NCI-H446 treated with DMSO at 0.1 percent for 48 hours (cell line): ENCODE results near the gene GPR84.

Experiments used
- DNase-seq: peaks from one replicate; lab custom pipeline; 2025; lab: John Stamatoyannopoulos, UW

Gene GPR84

DNA sequence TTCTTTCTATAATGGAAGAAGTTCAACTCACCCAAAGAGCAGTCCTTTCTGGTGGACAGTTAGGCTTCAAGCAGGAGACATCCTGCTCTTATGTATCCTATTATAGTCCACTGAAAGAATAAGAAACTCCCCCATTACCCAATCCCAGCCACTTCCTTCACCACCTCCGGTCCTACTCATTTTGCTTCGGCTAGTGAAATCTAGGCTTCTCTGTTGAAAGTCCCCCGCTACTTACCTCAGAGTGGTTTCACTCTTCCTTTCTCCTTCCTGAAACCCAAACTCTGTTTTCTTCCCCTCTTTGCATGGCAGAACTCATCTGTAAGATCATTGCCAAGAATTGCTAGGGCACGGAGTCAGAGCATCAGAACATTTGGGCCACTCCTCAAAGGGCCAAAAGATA lies at the start of gene GPR84:
Gene GPR84 (minus strand): TSS at position 74 of the 400 bp plus-strand sequence. CDS start 635 bp downstream, outside the sequence.
- no peak for DNase-seq

DNA sequence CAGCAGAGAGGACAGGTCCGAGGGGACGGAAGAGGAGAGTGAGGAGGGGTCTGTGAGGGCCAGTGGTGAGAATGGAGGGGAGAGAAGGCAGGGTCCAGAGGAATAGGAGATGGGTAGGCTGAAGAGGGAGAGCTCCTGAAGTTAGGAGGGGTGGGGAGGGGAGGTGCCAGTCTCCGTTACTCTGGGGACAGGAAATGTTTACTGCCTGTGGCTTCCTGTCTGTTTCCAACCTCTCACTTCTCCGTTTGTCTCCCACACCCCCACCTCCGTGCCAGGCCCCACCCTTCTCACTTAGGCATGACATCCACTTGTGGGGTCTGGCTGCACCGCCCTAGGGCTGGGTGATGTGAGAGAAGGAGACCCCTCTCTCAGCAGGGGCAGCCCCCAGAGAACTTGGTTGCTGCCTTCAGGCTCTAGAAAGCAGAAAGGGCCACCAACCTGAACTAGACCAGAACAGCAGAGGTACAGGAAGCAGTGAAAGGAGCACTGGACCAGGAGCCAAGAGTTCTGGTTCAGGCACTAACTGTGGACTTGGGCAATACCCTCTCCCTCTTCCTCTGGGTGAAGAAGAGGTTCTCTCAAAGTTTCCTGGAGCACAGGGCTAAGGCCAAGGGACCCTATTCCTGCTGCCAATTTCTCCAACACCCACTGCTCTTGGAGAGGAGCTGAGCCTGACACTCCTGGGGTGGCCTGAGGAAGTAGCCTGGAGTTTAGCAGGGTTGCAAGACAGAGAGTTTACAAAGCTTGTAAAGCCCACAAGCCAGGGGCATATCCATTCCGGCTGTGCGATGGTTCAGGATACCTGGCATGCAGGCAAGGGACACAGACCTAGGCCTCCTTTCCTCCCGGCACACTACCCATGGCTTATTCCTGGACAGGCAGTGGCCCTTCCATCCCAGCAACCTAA lies 49.3 kb upstream of the GPR84 start:
- DNase-seq: no peak

DNA sequence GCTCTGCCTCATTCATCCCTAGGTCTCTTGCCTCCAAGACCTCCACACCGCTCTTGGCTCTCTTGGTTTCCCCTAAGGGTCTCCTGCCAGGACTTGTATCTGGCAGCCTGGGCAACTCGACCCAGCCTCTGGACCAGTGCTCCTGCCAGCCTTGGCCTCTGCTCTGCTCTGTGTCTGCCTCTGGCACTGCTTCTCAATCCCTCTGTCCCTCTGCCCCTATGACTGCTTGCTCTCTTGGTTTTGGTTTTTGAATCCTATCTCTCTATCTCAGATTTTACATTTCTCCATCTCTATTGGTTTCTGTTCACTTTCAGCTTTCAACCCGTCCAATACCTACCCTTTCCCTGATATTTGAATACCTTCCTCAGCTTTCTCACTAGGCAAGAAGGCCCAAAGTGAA lies 48.5 kb upstream of the GPR84 start:
- DNase-seq: no peak

DNA sequence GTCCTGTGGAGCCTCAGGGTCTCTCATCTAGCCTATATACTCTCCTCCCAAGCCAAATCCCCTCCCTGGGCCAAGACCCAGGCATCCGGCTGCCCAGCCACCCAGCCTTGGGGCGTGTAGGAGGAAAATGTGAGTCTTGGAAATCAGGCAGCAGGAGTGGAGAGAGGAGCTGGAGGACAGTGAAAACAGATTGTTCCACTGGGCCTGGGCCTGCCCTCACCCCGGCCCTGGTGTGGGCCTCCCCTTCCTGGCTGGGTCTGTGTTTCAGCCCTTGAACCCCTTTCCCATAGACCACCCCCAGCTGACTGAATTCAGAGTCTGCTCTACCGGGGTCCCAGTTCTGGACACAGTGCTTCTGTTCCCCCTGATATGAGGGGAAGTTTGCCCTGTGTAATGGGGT lies 48.1 kb upstream of the GPR84 start:
- DNase-seq: no peak

DNA sequence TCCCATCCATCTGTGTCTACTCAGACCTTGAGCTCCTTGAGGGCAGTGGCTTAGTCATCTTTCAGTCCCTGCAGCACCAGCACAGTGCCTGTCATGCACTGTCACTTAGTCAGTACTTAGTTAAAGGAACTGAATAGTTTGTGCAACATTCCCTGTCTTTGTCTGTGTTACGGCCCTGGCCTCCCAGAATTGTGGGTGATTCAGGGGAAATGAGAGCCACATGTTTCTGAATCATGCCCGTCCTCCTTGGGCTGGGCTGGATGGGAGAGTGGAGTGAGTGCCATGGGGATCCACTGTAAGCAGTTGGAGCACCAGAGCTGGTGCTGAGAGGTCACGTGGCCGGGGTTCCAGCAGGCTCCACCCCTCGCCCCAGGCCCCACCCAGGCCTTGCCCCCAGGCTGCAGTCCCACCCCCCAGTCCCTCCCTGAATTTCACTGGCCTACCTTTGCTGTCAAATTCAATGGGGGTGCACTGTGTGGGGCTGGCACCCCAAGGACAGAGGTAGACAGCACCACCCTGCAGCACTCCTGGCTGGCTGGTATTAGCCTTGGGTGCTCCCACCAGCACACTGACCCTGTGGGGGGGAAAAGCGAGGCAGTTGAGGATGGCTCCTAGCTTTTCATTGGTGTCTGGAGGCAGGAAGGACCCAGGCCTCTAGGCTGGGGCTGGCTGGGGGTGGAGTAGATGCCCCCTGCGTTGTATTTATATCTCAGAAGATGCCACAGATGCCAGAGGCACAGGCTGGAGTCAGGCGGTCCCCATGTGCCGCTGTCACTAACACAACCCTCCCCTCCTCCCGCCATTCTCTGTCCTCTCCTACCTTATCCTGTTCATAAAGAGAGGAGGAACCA lies 47.3 kb upstream of the GPR84 start:
- no peak for DNase-seq

DNA sequence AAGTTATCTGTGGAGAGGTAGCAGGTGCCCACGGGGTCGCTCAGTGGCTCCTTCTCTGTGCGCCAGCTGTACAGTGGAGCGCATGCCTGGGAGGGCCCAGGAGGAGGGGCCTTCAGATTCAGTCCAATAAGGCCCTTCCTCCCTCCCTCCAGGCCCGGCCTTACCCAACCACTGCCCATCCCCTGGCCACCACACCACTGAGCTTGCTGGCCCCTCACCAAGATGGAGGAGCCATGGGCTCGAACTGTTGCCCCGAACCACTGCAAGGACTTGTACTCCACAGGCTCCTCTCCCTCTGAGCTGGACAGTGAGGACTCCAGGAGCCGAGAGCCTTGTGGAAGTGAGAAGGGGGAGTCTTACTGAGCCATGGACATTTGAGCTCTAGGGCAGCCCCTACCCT lies 45.0 kb upstream of the GPR84 start:
- DNase-seq: no peak

DNA sequence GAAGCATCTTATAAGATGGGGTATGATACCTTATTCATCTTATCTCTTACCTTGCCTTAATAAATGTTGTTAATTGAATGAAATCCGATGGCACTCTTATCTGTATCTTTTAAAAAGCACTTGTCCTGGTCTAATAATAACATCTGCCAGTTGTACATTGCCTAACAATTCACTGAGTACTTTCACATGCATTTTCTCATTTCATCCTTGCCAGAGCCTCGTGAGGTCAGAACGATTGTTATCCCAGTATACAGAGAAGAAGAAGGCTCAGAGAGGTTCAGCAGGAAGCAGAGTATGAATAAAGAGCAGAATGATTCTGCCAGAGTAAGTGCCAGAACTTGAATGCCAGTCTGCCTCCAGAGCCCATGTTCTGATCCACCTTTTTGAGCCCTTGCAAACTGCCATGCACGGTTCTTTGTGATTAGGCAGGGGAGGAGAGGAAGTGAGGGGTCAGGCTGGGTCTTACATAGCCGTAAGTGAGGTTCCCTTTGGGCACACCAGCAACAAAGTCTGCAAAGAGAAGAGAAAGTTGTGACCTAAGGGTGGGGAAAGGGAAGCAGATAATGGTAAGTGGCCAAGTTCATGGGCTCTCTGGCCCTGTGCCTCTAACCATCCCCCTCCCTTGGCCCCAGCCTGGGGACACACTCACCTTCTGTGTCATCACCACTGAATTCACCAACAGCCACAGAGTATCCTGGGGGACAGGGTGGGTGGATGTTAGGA lies 43.1 kb upstream of the GPR84 start:
- DNase-seq: no peak

DNA sequence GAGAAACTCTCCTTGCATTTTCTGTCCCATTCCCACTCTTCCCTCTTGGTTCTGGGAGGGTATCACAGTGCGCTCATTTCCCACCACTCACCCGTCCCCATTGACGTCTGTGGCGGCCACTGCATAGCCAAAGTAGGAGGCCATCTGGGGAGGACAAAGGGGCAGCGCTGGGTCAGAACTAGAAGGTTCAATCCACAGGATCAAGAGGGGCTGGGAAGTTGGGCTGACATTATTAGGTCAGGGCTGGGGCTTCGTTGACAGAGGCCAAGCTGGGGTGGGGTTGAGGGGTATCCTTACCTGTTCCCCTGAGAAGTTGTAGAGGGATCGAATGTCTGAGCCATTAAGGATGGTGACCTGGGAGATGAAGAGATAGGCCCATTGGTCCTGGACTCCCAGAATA lies 41.3 kb upstream of the GPR84 start:
- DNase-seq: no peak

DNA sequence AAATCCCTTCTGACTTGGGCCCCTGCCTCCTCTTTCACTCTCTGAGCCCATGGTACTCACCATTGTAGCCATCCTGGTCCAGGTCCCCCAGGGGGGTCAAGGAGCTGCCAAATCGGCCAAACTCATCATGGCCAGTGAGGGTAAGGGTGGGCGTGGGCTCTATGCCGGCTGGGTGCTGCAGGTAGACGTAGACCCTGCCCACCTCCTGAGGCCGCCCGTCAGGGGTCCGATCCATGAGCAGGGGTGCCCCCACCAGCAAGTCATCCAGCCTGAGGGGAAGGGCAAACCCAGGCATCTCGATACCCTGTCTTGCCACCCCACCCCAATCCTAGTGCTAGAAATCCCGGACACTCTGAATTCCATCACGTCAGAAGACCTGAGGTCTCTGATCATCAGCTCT lies 40.8 kb upstream of the GPR84 start:
- DNase-seq: no peak

DNA sequence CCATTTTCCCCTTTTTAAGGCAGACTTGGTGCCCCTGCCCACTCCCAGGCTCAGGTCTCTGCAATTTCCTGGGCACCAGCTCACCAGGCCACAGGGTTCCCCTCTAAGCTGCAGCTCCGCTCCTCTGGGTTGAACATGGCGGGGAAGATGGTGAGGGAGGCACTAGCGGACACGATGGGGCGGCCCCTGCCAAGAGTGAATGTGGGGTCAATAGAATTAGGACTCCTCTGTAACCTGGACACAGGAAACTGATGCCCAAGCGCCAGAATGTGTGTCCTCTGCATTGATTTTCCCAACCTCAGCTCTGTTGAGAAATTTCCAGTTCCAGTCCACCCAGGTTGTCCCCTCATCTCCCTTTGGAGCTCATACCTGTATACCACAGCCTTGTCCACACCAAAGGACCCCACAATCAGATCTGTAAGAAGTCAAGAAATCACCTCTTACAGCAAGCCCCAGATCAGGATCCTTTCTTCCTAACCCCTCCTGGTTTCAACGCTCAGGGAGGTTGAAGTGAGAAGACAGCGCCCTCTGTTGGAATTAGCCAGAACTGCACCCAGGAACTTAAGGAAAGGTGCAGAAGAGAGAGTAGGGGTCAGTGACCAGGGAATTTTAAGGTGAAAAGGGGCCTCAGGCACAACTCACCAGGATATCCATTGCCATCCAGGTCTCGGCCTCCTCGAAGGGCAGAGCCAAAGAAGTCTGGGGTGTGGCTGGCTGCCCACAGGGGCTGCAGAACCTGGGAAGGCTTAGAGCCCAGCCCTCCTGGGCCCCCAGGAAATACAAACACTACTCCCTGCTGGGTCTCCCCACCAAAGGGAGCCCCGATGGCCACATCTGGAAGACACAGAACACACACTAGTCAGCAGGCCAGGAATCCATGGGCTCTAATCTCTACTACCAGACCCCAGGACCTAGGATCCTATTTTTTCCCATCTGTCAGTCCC lies 40.0 kb upstream of the GPR84 start:
- no peak for DNase-seq

DNA sequence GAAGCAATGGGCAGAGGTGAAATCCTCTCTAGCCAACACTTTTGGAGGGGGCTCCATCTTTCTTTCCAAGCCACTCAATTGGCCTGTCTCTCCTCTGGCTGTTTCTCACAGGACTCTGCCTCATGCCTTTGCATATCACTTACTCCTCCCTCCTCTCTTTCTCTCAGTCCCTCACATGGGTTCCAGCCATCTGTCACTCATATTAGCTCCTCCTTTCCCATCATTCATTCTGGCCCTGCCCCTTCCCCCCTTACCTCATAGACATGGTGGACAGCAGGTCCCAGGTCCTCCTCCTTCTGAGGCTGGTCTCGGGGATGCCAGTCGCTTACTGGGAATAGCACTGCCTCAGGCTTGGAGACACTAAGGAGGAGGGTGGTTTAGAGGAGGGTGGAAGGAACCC lies 36.8 kb upstream of the GPR84 start:
- DNase-seq: no peak

DNA sequence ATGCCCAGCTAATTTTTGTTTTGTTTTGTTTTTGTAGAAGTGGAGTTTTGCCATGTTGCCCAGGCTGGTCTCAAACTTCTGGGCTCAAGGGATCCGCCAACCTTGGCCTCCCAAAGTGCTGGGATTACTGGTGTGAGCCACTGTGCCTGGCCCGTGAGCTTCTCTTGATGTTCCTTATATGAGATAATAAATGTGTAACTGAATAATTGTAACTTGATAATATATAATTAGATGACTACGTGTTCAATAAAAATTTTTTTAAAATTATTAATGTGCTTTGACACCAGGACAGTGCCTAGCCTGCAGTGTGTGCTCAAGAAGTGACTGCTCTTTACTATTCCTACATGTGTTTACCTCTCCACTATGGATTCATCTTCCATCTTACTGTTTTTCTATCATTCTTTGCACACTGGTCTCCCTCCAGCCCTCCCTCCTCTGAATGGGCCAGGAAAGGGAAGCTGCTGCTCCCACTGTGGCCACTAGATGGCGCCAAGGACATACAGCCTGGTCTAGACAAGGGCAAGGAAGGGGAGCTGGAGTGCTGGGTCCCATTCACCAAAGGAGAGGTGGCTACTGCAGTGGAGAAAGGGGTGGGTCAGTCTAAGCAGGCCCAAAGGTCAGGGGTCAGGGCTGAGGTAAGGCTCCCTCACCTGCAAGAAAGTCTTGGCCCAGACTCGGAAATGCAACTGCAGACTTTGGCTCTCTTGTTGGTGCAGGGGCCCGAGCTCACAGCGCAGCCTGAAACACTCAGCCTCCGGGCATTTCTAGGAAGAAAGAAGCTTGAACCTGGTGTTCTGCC lies 34.9 kb upstream of the GPR84 start:
- no peak for DNase-seq

DNA sequence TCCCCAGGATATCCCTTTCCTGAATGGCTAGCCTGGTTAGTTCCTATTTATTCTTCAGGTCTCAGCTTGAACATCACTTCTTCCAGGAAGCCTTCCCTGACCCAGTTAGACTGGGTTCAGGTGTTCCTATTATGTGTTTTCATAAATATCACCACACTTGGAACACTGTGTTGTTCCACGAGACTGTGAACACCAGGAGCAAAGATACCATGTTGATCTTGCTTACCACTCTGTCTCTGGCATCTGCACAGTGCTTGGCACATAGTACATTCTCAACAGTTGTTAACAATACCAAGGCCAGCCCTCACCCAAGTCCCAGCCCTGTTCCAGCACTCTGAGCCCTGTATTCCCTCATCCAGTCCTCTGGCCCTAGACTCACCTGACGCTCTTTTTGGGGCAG lies 33.9 kb upstream of the GPR84 start:
- no peak for DNase-seq

DNA sequence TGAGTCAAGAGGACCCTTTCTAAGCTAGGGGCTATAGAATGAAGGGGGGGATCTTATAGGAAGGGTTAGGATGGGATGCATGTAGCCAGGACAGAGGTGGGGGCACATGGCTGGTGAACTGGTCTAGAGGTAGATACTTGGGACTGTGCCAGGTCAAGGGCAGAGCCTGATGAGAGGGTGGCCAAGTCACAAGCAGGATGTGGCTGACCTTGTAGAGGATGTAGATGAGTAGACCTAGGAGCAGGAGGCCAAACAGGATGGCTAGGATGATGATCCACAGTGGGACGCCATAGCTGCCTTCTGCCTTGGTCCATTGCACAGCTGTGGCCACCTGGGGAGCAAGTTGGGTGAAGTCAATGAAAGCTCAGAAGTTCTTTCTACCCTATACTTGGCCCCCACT lies 32.9 kb upstream of the GPR84 start:
- DNase-seq: no peak

DNA sequence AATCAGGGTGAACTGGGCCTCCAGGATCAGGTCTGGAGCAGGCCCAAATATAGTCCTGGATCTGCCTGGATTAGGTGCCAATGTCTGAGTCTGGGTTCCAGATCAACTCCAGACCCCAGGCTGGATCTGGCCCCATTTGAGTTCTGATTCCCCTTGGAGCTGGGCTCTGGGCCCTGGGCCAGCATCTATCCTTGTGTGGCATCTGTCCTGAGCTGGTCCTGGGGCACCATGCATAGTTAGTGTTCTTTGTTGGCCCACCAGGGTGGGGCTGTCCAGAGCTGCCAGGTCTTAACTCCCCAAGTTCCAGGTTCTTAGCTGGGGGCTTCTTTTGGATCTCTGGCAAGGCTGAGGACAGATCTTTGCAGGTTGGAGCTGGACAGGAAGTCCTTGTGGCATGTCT lies 31.3 kb upstream of the GPR84 start:
- DNase-seq: no peak

DNA sequence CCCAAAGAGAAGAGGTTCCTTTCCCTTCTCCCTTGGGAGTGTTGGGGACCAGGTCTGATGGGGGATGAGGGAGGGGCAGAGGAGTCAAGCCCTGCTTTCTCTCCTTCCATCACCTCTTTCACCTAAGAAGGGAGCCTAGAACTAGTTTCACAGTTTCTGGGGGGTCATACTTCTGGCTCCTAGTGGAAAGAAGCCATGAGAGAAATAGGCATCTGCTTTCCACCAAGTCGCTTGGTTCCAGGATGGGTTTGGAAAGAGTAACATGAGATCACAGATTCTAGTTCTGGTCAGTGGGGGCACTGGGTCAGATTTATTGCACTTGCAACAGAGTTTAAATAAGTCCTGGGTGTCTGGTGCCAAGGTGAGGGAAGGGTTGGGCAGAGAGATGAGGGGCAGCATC lies 30.7 kb upstream of the GPR84 start:
- DNase-seq: no peak

DNA sequence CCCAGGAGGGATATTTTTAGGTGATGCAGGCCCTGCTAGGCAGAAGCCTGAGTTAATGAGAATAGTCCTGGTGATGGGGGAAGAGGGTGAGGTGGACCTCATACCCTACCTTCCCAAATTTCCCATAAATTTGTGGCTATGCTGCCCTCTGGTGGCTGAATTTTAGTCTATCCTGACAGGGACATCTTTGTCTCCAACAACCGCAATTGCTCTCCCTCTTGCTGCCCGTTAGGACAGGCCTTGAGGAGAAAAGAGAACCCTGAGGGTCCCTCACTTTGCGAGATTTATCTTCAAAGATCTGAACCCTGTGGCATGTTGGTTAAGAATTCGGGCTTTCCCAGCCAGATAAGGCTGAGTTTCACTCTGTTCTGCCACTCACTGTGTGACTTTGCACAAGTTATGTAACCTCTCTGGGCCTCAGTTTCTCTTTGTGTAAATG lies 30.0 kb upstream of the GPR84 start:
- peak; percentile 21 for DNase-seq

DNA sequence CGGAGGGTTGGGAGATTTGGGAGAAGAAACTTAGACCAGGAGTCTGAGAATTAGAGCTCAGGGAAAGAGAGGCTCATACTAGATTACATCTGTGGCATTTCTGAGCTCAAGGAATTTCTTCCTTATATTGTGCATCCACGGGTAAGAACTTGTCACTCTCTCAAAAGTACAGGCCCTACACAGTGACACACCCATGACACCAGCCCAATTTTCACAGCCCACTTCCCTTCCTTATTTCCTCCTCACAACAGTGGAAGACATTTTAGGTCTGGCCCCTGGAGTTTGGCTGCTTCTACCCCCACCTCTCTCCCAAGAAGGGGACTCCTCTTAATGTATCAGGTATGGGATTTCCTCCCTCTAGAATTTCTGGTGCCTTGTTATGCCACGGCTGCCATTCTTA lies 29.5 kb upstream of the GPR84 start:
- no peak for DNase-seq

DNA sequence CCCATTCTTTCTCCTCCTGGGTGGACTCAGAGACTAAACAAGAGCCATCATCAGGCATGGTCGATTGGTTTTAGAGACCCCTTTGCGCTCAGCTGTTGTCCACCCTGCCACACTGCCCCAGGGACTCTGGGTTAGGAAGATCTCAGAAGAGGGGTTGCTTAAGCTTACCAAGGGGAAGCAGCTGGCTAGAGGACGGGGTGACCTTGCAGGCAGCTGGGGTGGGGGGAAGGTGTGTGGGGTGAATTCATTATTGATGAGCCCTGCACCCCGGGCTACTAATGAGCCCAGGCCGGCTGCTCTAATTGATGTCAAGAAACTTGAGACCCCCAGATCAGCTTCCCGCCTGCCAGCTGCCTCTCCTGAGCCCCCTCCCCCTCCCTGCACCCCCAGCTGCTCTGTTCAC lies 28.9 kb upstream of the GPR84 start:
- DNase-seq: no peak

DNA sequence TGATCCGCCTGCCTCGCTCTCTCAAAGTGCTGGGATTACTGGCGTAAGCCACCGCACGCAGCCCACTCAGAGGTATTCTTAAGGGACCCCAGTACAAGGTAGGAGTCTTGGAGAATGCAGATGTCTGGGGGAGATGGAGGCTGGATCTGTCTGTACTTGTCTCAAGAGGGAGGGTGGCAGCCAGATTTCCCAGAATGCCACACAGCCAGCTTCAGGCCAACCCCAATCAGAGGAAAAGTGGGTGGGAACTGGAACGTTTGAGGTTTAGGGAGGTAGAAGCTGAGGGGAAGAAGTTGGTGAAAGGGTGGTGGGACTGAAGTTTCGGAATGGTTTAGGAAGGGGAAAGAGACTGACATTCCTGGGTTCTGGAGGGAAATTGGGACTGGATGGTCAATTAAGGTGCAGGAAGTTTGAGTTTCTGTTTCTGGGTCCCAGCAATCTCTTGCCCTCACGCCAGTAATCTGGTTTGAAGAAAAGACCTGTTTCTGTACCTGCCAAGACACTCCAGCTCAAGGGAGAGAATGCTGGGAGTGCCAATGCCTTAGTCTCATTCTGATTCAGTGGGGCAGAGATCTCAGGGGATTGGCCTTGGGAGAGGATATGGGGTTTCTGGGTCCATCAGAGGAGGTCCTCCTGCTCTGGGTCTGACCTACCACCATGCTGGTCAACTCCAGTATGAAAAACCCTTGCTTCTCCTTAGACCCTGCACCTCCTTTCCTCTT lies 28.4 kb upstream of the GPR84 start:
- DNase-seq: no peak
